Stimulated activated effector memory CD8-positive, alpha-beta T cell treated with anti-CD3 and anti-CD28 coated beads, Interleukin-12 subunit alpha, Interleukin-12 subunit beta, amount 100 ng/mL, for 72 hours (primary cell): ENCODE measurements around the gene CCM2.
"Not testable (repeated sequence)": the region's sequence is repeated elsewhere in the genome, so short reads cannot be mapped to it uniquely, and the experiment has no call there.

Experiments
- ATAC-seq: fragments of 150-1000 bp; cut with Tn5 transposase; 2 replicates; pipeline ENCODE4 v1.10.0; 2021
- DNase-seq, 2 donors: peaks; one replicate each; pipeline ENCODE4 v3.0.0; 2021 to 2022; ENCODE audit warnings: low spot score in 2 of 2
- H3K27ac Mint-ChIP-seq: one replicate; pipeline ENCODE4 v1.8.0; 2022; ENCODE audit warnings: mild to moderate bottlenecking, mixed read lengths
- H3K36me3 Mint-ChIP-seq: one replicate; pipeline ENCODE4 v1.8.0; 2022; ENCODE audit warnings: mild to moderate bottlenecking, mixed read lengths
- H3K4me1 Mint-ChIP-seq: one replicate; pipeline ENCODE4 v1.8.0; 2022; ENCODE audit warnings: mixed read lengths
- H3K4me3 Mint-ChIP-seq: one replicate; pipeline ENCODE4 v1.8.0; 2022; ENCODE audit warnings: mild to moderate bottlenecking, mixed read lengths
- H3K9me3 Mint-ChIP-seq: one replicate; pipeline ENCODE4 v1.8.0; 2022; ENCODE audit warnings: mixed read lengths

CCM2 gene

DNA sequence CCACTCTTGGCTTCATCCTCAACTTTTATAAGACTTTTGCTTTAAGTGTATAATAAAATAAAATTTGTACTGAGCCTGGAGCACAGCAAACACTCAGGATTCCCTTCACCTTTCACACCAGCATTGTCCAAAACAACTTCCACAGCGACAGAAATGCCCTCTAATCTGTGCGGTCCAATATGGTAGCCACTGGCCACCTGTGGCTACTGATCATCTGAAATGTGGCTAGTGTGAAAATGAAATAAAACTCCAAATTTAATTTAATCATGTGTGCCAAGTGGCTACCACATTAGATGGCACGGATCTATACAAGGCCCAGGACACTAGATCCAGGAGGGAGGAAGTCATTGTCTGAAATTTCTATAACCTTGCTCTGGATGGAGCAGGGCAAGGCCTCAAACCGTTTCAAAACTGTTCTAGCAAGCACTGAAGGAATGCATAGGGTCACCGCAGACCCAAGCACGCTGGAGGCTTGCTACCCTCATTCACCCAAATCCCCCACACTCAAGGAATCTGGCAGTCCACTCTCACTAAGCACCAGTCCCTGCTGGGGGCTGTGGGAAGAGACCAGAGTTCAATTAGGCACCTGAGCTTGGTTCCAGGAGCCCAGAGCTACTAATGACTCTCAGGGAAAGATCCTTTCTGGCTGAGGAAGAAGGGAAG lies 14.8 kb upstream of the CCM2 start:
- DNase-seq (peak in 1 of 2 donors; percentile 56), ATAC-seq (no peak)
- Mint-ChIP-seq H3K36me3 (peaks cover 68% of the 10 kb centered on the region), H3K9me3 (no peaks in the 10 kb centered on the region), H3K27ac (peak overlapping the region; percentile 99), H3K4me3 (peak overlapping the region; percentile 99), H3K4me1 (peaks cover 66% of the 10 kb centered on the region)

DNA sequence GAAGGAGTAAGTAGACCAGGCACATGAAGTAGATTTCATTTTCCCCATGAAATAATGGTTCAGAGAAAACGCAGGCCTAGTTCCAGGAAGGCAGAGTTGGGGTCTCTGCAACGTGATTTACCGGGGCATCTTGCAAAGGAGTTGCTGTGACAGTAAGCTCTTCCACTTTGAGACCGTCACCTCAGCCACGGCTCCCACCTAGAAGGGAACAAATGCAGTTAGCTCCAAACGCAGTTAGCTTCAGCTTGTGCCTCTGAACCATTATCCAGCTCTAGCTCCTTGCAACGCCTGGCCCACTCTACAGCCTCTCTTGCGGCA lies 14.1 kb upstream of the CCM2 start:
- ATAC-seq (no peak), DNase-seq (no peak)
- peaks cover 61% of the 10 kb centered on the region for H3K36me3 Mint-ChIP-seq
- peak overlapping the region; percentile 99 for H3K27ac Mint-ChIP-seq
- no peaks in the 10 kb centered on the region for H3K9me3 Mint-ChIP-seq
- peak overlapping the region; percentile 99 for H3K4me3 Mint-ChIP-seq
- H3K4me1 Mint-ChIP-seq: peaks cover 60% of the 10 kb centered on the region

DNA sequence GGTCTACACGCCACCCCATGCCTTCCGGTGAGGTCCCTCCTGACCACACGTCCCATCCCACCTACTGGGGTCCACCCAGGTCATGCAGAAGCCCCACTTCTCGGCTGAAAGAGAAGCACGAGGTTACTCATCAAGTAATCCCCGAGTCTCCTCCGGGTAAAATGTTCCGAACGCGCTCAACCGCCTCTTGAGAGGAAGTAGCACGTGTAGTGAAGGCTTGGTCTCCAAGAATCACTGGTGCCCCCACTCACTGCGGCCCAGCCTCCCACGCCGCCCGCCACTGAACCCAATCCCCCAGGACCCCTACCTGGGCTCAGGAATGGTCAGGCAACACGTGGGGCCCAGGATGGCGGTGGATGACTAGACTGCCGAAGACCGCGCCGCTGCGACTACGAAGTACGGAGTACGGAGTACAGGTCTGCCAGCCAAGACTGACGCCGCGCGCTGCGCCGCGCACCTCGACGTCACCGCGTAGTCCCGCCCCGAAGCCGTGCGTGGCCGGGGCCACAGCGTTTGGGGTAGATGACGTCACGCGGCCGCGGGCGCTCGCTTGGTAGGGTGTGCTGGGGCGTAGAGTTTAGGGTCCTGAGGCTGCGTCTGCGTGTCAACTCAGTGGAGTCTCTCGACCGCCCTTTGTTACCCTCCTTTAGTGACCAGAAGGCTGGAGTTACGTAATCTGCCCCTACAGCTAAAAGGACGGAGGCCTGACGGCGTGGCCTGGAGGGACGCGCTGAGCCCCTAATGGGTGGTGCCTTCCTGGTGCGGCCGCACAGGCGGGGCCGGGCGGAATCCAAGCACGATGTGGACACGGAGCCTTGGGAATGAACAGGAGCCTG lies 13.6 kb upstream of the CCM2 start:
- Mint-ChIP-seq H3K4me1 (peaks cover 54% of the 10 kb centered on the region), H3K36me3 (peaks cover 55% of the 10 kb centered on the region), H3K4me3 (peak overlapping the region; percentile 99), H3K9me3 (no peaks in the 10 kb centered on the region), H3K27ac (peak overlapping the region; percentile 99)
- peak; percentile 92 to 97 for DNase-seq
- ATAC-seq: peak; percentile 97

DNA sequence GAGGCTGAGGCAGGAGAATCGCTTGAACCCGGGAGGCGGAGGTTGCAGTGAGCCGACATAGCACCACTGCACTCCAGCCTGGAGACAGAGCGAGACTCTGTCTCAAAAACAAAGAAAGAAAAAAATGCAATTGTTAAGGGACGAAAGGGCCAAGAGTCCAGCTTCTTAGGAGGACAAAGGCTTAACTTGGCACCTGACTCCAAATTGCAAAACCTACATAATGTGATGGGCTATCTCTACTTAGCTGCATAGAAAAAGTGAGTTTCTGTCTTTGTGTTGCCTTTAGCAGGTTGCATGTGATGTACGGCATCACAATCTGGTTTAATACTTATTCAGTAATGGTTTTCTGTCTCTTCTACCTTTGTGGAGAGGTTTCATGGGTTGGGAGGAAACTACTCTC lies 12.5 kb upstream of the CCM2 start:
- Mint-ChIP-seq H3K9me3 (no peaks in the 10 kb centered on the region), H3K4me1 (peaks cover 51% of the 10 kb centered on the region), H3K36me3 (peaks cover 45% of the 10 kb centered on the region)

DNA sequence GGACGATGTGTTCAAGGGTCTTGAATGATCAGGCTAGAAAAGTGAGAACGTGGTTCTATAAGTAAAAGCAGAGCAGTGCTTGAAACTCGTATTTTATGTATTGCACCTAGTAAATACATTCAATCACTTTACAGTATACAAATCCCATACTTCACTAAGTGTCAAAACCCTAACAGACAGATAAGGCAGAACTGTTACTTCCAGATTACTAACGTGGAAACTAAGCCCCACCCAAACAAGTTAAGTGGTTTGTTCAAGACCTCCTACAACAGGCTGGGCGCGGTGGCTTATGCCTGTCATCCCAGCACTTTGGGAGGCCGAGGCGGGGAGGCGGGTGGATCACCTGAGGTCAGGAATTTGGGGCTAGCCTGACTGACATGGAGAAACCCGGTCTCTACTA lies 12.0 kb upstream of the CCM2 start:
- no peak for DNase-seq
- no peak for ATAC-seq
- Mint-ChIP-seq H3K4me1 (peaks cover 46% of the 10 kb centered on the region), H3K36me3 (peaks cover 40% of the 10 kb centered on the region), H3K9me3 (no peaks in the 10 kb centered on the region), H3K4me3 (peak overlapping the region; percentile 99), H3K27ac (no peak overlapping the region)

More for the DNA sequence above, 12.5 kb upstream of the CCM2 start:
- peak overlapping the region; percentile 99 for H3K27ac Mint-ChIP-seq
- DNase-seq (no peak), ATAC-seq (no peak)
- H3K4me3 Mint-ChIP-seq: peak overlapping the region; percentile 99

DNA sequence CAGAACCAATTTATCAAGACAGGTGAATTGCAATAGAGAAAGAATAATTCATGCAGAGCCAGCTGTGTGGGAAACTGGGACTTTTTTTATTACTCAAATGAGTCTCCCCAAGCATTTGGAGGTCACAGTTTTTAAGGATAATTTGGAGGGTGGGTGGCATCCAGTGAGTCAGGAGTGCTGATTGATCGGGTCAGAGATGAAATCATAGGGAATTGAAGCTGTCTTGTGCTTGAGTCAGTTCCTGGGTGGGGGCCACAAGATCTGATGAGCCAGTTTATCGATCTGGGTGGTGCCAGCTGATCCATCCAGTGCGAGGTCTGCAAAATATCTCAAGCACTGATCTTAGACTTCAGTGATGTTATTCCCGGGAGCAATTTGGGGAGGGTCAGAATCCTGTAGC lies 11.3 kb upstream of the CCM2 start:
- Mint-ChIP-seq H3K4me1 (peaks cover 39% of the 10 kb centered on the region), H3K36me3 (peaks cover 33% of the 10 kb centered on the region), H3K9me3 (no peaks in the 10 kb centered on the region), H3K4me3 (no peak overlapping the region), H3K27ac (no peak overlapping the region)
- ATAC-seq (no peak), DNase-seq (no peak)

DNA sequence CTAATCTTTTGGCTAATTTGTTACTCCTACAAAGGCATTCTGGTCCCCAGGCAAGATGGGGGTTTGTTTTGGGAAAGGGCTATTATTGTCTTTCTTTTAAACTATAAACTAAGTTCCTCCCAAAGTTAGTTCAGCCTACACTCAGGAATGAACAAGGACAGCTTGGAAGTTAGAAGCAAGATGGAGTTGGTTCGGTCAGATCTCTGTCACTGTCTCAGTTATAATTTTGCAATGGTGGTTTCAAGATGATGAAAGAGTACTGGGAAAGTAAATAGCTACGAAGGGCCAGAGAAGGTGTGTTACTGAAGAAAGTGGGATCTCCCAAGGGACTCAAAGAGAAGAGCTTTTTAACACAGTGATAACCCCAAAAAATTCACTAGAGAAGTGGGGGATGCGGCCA lies 10.9 kb upstream of the CCM2 start:
- no peaks in the 10 kb centered on the region for H3K9me3 Mint-ChIP-seq
- DNase-seq (no peak), ATAC-seq (no peak)
- H3K4me1 Mint-ChIP-seq: peaks cover 35% of the 10 kb centered on the region
- no peak overlapping the region for H3K27ac Mint-ChIP-seq
- no peak overlapping the region for H3K4me3 Mint-ChIP-seq
- H3K36me3 Mint-ChIP-seq: peaks cover 28% of the 10 kb centered on the region

DNA sequence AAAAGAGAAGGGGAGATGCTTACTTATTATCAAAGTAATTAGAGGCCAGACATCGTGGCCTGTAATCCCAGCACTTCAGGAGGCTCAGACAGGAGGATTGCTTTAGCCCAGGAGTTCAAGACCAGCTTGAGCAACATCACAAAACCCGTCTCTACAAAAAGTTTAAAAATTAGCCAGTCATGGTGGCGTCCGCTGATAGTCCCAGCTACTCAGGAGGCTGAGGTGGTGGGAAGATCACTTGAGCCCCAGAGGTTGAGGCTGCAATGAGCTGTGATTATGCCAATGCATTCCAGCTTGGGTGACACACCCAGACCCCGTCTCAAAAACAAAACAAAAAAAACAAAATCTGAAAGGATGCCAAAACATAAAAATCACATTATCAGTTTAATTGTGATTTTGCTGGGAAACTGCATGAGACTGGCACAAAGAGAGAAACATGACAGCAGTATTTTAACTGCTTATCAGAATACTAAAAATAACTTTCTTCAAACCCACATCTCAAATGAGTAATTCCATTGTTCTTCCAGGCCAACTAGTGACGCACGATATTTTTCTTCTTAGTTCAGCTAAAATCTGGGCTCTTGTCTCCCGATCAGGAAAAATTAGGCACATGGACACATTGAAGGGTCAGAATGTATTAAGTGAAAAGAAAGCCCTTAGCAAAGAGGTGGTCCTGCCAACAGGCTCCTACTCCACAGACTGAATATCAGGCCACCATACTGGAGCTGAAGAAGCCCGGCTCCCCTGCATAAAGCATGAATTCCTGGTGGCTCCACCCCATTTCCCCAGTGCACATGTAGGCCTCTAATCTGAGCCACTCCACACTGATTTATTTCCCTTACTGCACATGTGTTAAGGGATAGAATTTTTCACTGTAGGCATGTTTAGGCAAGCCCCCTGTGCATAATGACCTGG lies 9.6 kb upstream of the CCM2 start:
- H3K27ac Mint-ChIP-seq: no peak overlapping the region
- H3K36me3 Mint-ChIP-seq: peaks cover 16% of the 10 kb centered on the region
- no peak for ATAC-seq
- peaks cover 33% of the 10 kb centered on the region for H3K4me1 Mint-ChIP-seq
- no peaks in the 10 kb centered on the region for H3K9me3 Mint-ChIP-seq
- no peak overlapping the region for H3K4me3 Mint-ChIP-seq
- DNase-seq: no peak

DNA sequence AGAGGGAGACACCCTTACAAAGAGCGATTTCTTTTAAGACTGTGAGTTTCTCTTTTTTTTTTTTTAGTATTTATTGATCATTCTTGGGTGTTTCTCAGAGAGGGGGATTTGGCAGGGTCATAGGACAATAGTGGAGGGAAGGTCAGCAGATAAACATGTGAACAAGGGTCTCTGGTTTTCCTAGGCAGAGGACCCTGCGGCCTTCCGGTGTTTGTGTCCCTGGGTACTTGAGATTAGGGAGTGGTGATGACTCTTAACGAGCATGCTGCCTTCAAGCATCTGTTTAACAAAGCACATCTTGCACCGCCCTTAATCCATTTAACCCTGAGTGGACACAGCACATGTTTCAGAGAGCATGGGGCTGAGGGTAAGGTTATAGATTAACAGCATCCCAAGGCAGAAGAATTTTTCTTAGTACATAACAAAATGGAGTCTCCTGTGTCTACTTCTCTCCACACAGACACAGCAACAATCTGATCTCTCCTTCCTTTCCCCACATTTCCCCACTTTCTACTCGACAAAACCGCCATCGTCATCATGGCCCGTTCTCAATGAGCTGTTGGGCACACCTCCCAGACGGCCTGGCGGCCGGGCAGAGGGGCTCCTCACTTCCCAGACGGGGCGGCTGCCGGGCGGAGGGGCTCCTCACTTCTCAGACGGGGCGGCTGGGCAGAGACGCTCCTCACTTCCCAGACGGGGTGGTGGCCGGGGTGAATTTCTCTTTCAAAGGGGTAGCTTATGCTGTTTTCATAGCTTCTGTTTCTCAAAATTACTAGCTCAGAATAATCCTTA lies 7.8 kb upstream of the CCM2 start:
- peaks cover 34% of the 10 kb centered on the region for H3K4me1 Mint-ChIP-seq
- ATAC-seq, H3K9me3 Mint-ChIP-seq, H3K4me3 Mint-ChIP-seq, DNase-seq, H3K36me3 Mint-ChIP-seq: not testable (repeated sequence)
- peak overlapping the region; percentile 20 for H3K27ac Mint-ChIP-seq

DNA sequence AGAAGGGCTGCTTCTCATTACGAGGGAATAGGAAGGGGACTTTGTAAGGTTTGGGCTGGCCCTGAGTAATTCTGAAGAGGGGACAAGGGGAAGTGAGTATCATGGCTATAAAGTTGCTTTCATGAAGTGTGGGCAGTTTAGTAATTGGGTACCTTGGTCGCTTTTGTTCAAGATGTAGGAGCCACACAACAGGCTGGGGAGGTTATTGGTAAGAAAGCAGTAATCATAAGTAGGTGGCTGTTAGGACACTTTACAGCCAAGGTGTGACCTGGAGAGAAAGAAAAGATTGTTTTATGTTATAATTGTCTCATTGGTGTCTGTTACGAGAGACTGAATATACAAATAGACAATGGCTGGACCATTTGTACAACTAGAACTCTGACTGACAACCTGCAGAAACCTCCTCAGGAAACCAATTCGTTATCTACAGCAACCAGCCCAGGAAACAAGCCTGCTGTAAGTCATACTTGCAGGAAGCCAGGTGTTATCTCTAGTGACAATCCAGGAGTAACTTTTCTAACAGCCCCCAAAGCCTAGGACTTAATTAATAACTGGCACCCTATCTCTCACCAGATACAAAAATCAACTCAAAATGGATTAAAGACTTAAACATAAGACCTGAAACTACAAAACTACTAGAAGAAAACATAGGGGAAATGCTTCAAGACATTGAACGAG lies 5.0 kb upstream of the CCM2 start:
- Mint-ChIP-seq H3K4me1 (peaks cover 32% of the 10 kb centered on the region), H3K4me3 (peak overlapping the region; percentile 30), H3K36me3 (peaks cover 11% of the 10 kb centered on the region), H3K27ac (peak overlapping the region; percentile 81), H3K9me3 (no peaks in the 10 kb centered on the region)
- no peak for DNase-seq
- no peak for ATAC-seq

DNA sequence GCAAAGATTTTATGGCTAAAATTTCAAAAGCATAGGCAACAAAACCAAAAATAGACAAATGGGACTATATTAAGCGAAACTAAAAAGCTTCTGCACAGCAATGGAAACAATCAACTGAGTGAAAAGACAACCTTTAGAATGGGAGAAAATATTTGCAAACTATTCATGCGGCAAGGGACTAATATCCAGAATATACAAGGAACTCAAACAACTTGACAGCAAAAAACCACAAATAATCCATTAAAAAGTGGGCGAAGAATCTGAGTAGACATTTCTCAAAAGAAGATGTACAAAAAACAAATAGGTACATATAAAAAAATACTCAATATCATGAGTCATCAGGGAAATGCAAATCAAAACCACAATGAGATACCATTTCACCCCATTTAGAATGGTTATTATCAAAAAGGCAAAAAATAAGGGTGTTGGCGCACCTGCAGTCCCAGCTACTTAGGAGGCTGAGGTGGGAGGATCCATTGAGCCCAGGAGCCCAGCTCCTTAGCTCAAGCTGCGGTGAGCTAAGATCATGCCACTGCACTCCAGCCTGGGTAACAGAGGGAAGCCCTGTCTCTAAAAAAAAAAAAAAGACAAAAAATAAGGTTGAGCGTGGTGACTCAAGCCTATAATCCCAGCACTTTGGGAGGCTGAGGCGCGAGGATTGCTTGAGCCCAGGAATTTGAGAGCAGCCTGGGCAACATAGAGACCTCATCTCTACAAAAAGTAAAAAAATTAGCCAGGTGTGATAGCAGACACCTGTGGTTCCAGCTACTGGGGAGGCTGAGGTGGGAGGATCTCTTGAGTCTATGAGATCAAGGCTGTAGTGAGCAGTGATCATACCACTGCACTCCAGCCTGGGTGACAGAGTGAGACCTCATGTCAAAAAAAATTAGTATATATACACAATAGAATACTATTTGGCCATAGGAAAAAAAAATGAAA lies 4.2 kb upstream of the CCM2 start:
- Mint-ChIP-seq H3K9me3 (no peaks in the 10 kb centered on the region), H3K4me1 (peaks cover 33% of the 10 kb centered on the region), H3K4me3 (peak overlapping the region; percentile 30), H3K27ac (peak overlapping the region; percentile 81), H3K36me3 (peaks cover 12% of the 10 kb centered on the region)
- ATAC-seq (no peak), DNase-seq (no peak)

DNA sequence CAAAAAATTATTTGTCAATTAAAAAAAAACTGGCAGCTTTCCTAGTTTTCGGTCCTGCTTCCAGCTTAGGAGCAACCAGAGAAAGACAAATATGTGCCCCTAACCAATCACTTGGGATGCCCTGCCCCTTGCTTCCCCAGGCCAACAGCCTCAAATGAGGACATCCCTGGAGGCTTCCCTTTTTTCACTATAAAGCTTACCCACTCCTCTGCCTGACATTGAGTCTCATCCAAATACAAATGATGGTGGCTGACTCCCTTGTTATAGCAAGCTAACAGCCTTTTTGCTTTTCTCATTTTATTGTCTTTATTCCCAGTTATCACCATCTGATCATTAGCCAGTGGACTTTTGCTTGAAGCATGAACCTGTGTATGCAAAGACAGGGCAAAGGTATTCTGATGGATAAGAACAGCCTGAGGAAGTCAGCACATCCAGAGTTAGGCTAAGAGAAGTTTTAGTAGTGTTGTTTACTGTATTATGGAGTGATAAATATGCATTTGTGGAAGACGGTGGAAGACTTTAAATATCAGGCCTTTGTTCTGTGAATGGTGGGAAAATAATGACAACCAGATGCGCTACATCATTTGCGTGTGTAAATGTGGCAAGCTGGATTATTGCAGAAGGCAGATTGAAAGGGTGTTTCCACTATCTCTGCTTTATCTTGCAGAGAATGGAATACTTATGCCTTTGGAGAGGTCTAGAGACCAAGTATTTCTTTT lies 1.7 kb upstream of the CCM2 start:
- H3K4me3 Mint-ChIP-seq: peak overlapping the region; percentile 79
- H3K36me3 Mint-ChIP-seq: peaks cover 36% of the 10 kb centered on the region
- DNase-seq (no peak), ATAC-seq (no peak)
- H3K9me3 Mint-ChIP-seq: no peaks in the 10 kb centered on the region
- peaks cover 45% of the 10 kb centered on the region for H3K4me1 Mint-ChIP-seq
- peak overlapping the region; percentile 81 for H3K27ac Mint-ChIP-seq
